Upper lobe of left lung (tissue), 4 donors: ENCODE measurements around the gene SMAP2.
A peak's percentile ranks its signal among the peaks of the same experiment; 100 is the strongest.

Experiments
- CTCF ChIP-seq, 6 experiments: fragments of 450-650 bp in 4 of 6; fragments of 200-600 bp in 2 of 6; sonication (generic) in 2 of 6; IDR thresholded peaks; one replicate each; pipeline ENCODE4 v1.5.1; 2016 to 2019; ENCODE audit warnings: antibody characterized with exemption in 6 of 6
- EP300 ChIP-seq, 4 donors: sonication (generic); formaldehyde crosslinking; IDR thresholded peaks; one replicate each; pipeline ENCODE4 v1.5.1; 2017; ENCODE audit warnings: antibody characterized with exemption in 4 of 4, control low read depth in 2 of 4
- POLR2A ChIP-seq, 4 donors: fragments of 450-650 bp; IDR thresholded peaks; one replicate each; pipeline ENCODE4 v1.5.1; 2016 to 2017; ENCODE audit warnings: antibody characterized with exemption in 4 of 4, mild to moderate bottlenecking in 2 of 4

- TF ChIP-seq CTCF (IDR thresholded peaks at IDR 0.05) (no peak), POLR2A (IDR thresholded peaks at IDR 0.05) (peak in 1 of 4 donors; percentile 11), EP300 (IDR thresholded peaks at IDR 0.05) (no peak)
Measured at GRCh38 chr1:40353082-40353481, 20.4 kb upstream of the SMAP2 start.
